OCI-LY3 (cell line): ENCODE data around the gene PRKCG.

ENCODE experiments used
- H2AFZ ChIP-seq: fragments of 200-600, 300-600 bp; shearing (Covaris generic); 2 replicates; pipeline ENCODE4 v1.6.0; 2014; ENCODE audit warnings: antibody characterized with exemption, low read depth, low read length
- H3K27ac ChIP-seq: fragments of 200-600, 300-600 bp; sonication (generic); 2 replicates; pipeline ENCODE4 v1.5.1; 2014; ENCODE audit warnings: mild to moderate bottlenecking, low read length, moderate library complexity, mixed read lengths
- H3K27me3 ChIP-seq: fragments of 200-600, 300-600 bp; sonication (generic); 2 replicates; pipeline ENCODE4 v1.6.1; 2014; ENCODE audit warnings: low read depth, low read length, mixed read lengths
- H3K36me3 ChIP-seq: fragments of 200-600, 300-600 bp; sonication (generic); replicated peaks from 2 replicates; pipeline ENCODE3; 2014; ENCODE audit warnings: low read depth, low read length, mixed read lengths
- H3K4me1 ChIP-seq: fragments of 300-600, 200-600 bp; sonication (generic); 2 replicates; pipeline ENCODE4 v1.6.1; 2014; ENCODE audit warnings: low read length, mixed read lengths
- H3K4me2 ChIP-seq: fragments of 200-600, 300-600 bp; sonication (generic); 2 replicates; pipeline ENCODE4 v1.6.1; 2014; ENCODE audit warnings: low read length, mixed read lengths
- H3K4me3 ChIP-seq: fragments of 300-600, 200-600 bp; sonication (generic); 2 replicates; pipeline ENCODE4 v1.5.1; 2014; ENCODE audit warnings: antibody characterized with exemption, mild to moderate bottlenecking, low read length, moderate library complexity
- H3K79me2 ChIP-seq: fragments of 300-600, 200-600 bp; shearing (Covaris generic); 2 replicates; pipeline ENCODE4 v1.6.1; 2014; ENCODE audit warnings: mild to moderate bottlenecking, low read length, mixed read lengths
- H3K9ac ChIP-seq: fragments of 300-600, 200-600 bp; shearing (Covaris generic); 2 replicates; pipeline ENCODE4 v1.6.0; 2014; ENCODE audit warnings: mild to moderate bottlenecking, low read length, moderate library complexity
- H3K9me3 ChIP-seq: fragments of 200-600, 300-600 bp; shearing (Covaris generic); 2 replicates; pipeline ENCODE4 v1.6.1; 2014; ENCODE audit warnings: low read length, mixed read lengths; ENCODE audit not compliant: insufficient read depth
- H4K20me1 ChIP-seq: fragments of 200-600, 300-600 bp; sonication (generic); 2 replicates; pipeline ENCODE4 v1.6.1; 2016; ENCODE audit warnings: low read length, mixed read lengths; ENCODE audit not compliant: insufficient read depth
- CTCF ChIP-seq: fragments of 200-600, 300-600 bp; sonication (generic); IDR thresholded peaks from 2 replicates; pipeline ENCODE4 v1.5.1; 2014; ENCODE audit warnings: antibody characterized with exemption, low read length, low read depth
- EZH2phosphoT487 ChIP-seq: fragments of 200-600 bp; shearing (Covaris generic); IDR thresholded peaks from 2 replicates; pipeline ENCODE4 v1.6.1; 2018; ENCODE audit warnings: antibody characterized with exemption, mixed run types, low read depth

Gene PRKCG

DNA sequence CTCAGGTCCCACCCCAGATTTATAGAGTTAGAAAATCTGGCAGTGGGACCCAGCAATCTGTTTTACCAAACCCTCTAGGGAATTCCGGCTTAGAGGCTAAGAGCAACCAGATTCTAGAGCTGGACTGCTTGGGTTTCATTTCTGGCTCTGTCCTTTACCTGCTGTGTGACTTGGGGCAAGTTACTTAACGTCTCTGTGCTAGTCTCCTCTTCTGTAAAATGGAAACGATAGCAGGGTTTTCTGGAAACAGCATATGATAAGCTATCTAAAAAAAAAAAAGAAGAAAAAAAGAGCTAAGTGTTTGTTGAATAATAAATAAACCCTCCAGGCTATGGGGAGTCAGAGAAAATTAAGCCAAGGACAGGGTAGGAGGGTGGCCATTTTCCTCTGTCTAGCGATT lies 15.5 kb downstream of the PRKCG start:
- H4K20me1 ChIP-seq, result no peaks in the 10 kb centered on the region
- H3K4me2 ChIP-seq, result no peak overlapping the region
- no peak overlapping the region for H3K4me3 ChIP-seq
- H2AFZ ChIP-seq, result no peak overlapping the region
- no peak overlapping the region for H3K9ac ChIP-seq
- H3K79me2 ChIP-seq, result no peaks in the 10 kb centered on the region
- H3K27me3 ChIP-seq, result no peaks in the 10 kb centered on the region
- no peak overlapping the region for H3K27ac ChIP-seq
- H3K4me1 ChIP-seq, result no peaks in the 10 kb centered on the region
- TF ChIP-seq CTCF (no peak), EZH2phosphoT487 (no peak)
- no peaks in the 10 kb centered on the region for H3K36me3 ChIP-seq
- H3K9me3 ChIP-seq, result no peaks in the 10 kb centered on the region

GRCh38 chr19:53898166-53898565 lies 16.2 kb downstream of the PRKCG start:
- Histone ChIP-seq H3K27ac (no peak overlapping the region), H4K20me1 (no peaks in the 10 kb centered on the region), H3K9ac (no peak overlapping the region), H3K4me1 (no peaks in the 10 kb centered on the region), H3K9me3 (no peaks in the 10 kb centered on the region), H3K79me2 (no peaks in the 10 kb centered on the region), H2AFZ (no peak overlapping the region), H3K4me2 (no peak overlapping the region), H3K36me3 (no peaks in the 10 kb centered on the region), H3K27me3 (no peaks in the 10 kb centered on the region), H3K4me3 (no peak overlapping the region)
- TF ChIP-seq EZH2phosphoT487, result no peak
- no peak for TF ChIP-seq CTCF

- H2AFZ ChIP-seq, result no peak overlapping the region
- H3K79me2 ChIP-seq, result no peaks in the 10 kb centered on the region
- no peaks in the 10 kb centered on the region for H3K4me1 ChIP-seq
- no peaks in the 10 kb centered on the region for H3K36me3 ChIP-seq
- no peak for TF ChIP-seq CTCF
- no peak for TF ChIP-seq EZH2phosphoT487
- no peak overlapping the region for H3K9ac ChIP-seq
- H3K27me3 ChIP-seq, result no peaks in the 10 kb centered on the region
- no peak overlapping the region for H3K4me2 ChIP-seq
- no peaks in the 10 kb centered on the region for H3K9me3 ChIP-seq
- H3K4me3 ChIP-seq, result no peak overlapping the region
- H4K20me1 ChIP-seq, result no peaks in the 10 kb centered on the region
- no peak overlapping the region for H3K27ac ChIP-seq
These were observed 16.8 kb downstream of the PRKCG start for GRCh38 chr19:53898636-53899341.

DNA sequence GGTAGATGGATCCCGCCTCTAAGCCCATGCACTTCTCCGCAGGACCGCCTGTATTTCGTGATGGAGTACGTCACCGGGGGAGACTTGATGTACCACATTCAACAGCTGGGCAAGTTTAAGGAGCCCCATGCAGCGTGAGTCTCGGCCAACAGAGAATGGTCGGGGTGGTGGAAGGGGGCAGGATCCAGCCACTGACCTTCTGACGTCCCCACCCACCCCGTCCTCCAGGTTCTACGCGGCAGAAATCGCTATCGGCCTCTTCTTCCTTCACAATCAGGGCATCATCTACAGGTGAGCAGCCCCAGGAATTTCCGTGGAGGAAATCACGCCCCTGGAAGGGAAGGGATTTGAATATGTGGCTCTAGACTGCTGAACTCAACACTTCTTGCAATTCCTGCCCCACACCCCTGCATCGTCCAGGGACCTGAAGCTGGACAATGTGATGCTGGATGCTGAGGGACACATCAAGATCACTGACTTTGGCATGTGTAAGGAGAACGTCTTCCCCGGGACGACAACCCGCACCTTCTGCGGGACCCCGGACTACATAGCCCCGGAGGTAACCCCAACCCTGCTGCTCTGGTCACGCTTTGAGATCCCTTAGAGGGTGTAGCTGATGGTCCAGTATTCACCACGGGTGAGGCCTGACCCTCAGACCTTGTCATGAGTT lies 18.3 kb downstream of the PRKCG start:
- Histone ChIP-seq H3K9me3 (no peaks in the 10 kb centered on the region), H3K4me2 (no peak overlapping the region), H2AFZ (no peak overlapping the region), H3K36me3 (no peaks in the 10 kb centered on the region), H4K20me1 (no peaks in the 10 kb centered on the region), H3K79me2 (no peaks in the 10 kb centered on the region), H3K4me1 (no peaks in the 10 kb centered on the region), H3K9ac (no peak overlapping the region), H3K27me3 (no peaks in the 10 kb centered on the region), H3K4me3 (no peak overlapping the region), H3K27ac (no peak overlapping the region)
- no peak for TF ChIP-seq EZH2phosphoT487
- TF ChIP-seq CTCF, result no peak
